Prostate gland (tissue), 2 donors: ENCODE measurements around the gene AGPAT4.

Experiments
- POLR2A ChIP-seq: fragments of 450-650 bp; IDR thresholded peaks from one replicate; pipeline ENCODE4 v1.6.1; 2016; ENCODE audit warnings: antibody characterized with exemption, mild to moderate bottlenecking
- POLR2AphosphoS5 ChIP-seq: sonication (generic); formaldehyde crosslinking; IDR thresholded peaks from one replicate; pipeline ENCODE4 v1.6.1; 2017; ENCODE audit warnings: antibody characterized with exemption
- TF ChIP-seq, protein P1 (sequence below), 4 experiments: fragments of 200-600 bp in 2 of 4; fragments of 450-650 bp in 2 of 4; sonication (generic) in 2 of 4; IDR thresholded peaks; 1 replicate in 3 of 4; 2 replicates in 1 of 4; pipeline ENCODE4 v1.5.1; 2016 to 2019; ENCODE audit warnings: antibody characterized with exemption in 4 of 4, mild to moderate bottlenecking in 2 of 4, moderate library complexity in 2 of 4

- TF ChIP-seq, protein P1, sequence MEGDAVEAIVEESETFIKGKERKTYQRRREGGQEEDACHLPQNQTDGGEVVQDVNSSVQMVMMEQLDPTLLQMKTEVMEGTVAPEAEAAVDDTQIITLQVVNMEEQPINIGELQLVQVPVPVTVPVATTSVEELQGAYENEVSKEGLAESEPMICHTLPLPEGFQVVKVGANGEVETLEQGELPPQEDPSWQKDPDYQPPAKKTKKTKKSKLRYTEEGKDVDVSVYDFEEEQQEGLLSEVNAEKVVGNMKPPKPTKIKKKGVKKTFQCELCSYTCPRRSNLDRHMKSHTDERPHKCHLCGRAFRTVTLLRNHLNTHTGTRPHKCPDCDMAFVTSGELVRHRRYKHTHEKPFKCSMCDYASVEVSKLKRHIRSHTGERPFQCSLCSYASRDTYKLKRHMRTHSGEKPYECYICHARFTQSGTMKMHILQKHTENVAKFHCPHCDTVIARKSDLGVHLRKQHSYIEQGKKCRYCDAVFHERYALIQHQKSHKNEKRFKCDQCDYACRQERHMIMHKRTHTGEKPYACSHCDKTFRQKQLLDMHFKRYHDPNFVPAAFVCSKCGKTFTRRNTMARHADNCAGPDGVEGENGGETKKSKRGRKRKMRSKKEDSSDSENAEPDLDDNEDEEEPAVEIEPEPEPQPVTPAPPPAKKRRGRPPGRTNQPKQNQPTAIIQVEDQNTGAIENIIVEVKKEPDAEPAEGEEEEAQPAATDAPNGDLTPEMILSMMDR (IDR thresholded peaks at IDR 0.05) = no peak
- TF ChIP-seq POLR2AphosphoS5 (no peak), POLR2A (no peak)
Observed at GRCh38 chr6:161269310-161269709, 4.6 kb downstream of the AGPAT4 start.
